LNCaP clone FGC (cell line): ENCODE results near the gene HOXD13.
A peak's percentile ranks its signal among the peaks of the same experiment; 100 is the strongest.

Experiments
- DNase-seq: peaks from one replicate; pipeline ENCODE4 v3.0.0-alpha.2; 2011; ENCODE audit warnings: low read depth
- H3K4me3 ChIP-seq: 2 replicates; pipeline ENCODE4 v1.5.1; 2011; ENCODE audit warnings: mild to moderate bottlenecking, low read depth, low read length, control low read depth
- CTCF ChIP-seq: IDR thresholded peaks from 2 replicates; pipeline ENCODE4 v1.5.1; 2012; ENCODE audit warnings: mild to moderate bottlenecking; ENCODE audit not compliant: control insufficient read depth, insufficient read depth; ENCODE audit errors: extremely low read depth

HOXD13 gene

GRCh38 chr2:176092270-176093144 lies at the start of gene HOXD13:
Gene HOXD13 (plus strand): TSS chr2:176092721. CDS start chr2:176092891, 170 bp downstream.
- TF ChIP-seq CTCF = no peak
- H3K4me3 ChIP-seq = peak within 1 kb of the TSS; percentile 34
- DNase-seq = no peak

DNA sequence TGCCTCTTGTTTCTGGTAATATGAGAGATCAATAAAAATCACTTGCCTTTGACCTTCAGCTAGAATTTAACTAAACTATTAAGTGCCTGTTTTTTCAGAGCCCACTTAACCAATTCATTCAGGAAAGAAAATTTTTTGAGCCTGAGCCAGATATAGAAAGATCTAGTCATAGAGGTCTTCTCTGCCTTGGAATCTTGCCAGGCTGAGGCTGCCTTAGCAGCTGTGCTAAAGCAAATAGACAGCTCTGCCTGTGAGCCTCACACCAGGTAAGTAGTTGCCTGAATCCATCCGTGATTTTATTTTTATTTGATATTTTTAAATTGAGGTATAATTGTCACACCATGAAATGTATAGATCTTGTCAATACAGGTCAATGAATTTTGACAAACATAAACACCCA lies 36.1 kb upstream of the HOXD13 start:
- H3K4me3 ChIP-seq = no peak overlapping the region
- DNase-seq = no peak
- TF ChIP-seq CTCF = no peak

DNA sequence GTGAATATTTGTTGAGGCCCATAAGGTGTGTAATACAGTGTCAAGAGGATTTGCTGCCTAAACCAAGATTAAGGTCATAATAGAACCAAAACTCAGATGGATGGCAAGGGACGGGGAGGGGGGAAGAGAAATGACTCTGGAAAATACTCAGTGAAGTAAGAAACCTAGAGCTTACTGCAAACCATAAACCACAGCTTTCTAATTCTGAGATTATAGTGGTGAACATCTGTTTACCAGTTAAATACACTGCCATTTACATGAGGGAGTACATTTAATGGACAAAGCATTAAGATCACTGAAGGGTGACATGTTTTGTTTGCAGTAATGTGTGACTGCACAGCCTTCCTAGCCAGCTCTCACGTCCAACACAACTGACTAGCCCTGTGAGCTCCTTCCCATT lies 28.6 kb upstream of the HOXD13 start:
- no peak for DNase-seq
- no peak overlapping the region for H3K4me3 ChIP-seq
- TF ChIP-seq CTCF = no peak

DNA sequence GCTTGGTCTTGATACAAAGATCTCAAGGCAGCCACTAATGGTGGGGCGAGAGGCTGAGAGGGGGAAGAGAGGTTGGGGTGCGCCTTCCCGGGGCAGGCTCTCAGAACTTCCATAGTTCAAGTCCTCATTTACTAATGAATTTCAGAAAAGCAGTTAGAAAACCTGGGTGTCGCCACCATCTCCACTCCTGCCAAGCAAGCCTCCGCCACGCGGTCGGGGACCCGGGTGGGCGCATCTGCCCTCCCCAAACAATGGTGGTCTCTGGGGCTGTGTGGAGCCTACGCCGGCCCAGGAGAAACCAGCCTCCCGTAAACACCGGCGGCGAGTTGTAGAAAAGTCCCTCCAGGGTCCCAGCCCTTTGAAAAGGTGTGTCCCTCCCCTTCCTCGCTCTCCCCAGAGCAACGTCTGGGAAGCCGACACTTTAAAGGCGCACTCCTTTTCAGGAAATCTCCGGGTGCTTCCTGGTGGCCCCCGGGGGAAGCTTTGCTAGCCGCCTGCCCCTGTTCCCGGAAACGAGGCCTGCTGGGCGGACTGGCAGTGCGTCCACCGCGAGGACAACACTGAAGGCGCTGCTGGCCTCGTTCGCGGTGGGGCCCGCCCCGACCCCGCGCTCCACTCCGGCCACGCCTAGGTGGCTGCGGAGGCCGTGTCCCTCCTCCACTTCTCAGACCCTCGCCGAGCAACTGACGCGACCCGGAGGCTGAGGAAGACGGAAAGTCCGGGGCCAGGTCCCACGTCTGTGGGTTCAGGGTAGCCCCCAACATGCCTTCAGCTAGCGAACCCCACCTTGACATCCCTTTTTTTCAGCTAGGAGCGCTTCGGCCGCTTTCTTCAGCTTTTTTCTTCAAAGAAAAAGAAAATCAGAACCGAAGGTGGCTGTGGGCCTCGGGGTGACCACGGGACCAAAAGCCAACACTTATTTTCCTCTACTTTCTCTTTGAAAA lies 25.6 kb upstream of the HOXD13 start:
- no peak for DNase-seq
- H3K4me3 ChIP-seq = no peak overlapping the region
- TF ChIP-seq CTCF = no peak

DNA sequence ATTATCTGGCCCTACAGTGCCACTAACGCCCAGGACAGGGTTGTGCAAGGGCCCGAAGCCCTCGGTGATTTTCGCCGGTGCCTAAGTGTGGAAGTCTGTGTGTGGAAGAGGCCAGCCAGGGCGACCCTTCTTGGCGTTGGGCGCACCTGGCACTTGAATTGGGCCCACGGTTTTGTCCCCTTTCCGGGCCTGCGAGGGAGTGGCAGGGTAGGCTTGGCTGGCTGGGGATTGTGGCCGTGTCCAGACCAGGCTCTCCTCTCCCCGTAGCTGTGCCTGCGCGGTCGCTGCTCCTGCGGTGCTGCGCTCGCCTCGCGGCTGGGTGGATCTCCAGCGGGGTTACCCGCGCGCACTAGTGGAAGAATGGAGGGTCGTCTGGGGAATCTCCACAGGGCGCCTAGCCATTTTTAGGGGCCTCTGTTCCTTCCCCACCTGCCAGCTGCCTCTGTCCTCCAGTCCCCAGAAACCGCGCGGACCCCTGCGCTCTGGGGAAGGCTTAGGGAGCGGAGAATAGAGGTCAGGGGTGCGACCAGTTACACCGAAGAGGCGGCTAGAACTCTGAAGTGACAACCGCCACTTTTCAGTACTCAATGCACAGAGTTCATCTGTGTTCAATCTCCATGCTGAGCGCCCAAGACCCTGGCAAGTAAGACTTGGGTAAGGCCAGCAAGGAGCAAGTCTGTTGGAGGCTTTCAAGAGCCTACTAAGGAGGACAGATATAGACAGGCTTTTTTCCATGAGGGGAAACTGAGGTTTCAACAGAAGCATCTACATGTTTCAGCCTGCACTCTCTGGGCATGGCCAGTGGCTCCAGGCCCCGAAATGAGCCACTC lies 24.7 kb upstream of the HOXD13 start:
- no peak for TF ChIP-seq CTCF
- DNase-seq = no peak
- no peak overlapping the region for H3K4me3 ChIP-seq

DNA sequence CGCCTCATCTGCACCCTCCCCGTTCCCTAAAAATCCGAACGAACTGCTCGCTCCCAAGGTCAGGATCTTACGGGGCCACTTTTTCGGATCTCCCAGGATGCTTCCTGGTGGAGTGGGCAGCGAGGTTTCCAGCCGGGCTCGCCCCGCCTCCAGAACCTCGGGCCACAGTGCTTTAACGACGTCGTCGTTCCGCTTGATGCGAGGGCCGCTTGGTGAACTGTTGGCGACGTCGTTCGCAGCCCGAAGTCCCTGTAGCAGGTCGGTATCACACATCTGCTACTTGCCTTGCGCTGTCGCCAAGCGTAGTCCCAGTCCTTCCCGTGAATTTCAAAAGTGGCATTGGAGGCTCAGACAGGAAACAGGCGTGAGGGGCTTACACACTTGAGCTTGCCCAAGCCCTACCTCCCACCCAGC lies 24.1 kb upstream of the HOXD13 start:
- H3K4me3 ChIP-seq = no peak overlapping the region
- TF ChIP-seq CTCF = no peak
- DNase-seq = no peak
